ENCODE measurements around the gene WDR43.
"Not testable (repeated sequence)": the region's sequence is repeated elsewhere in the genome, so short reads cannot be mapped to it uniquely, and the experiment has no call there.

WDR43 gene

GRCh38 chr2:28970464-28971160 is 76.1 kb downstream of the WDR43 start:
- Histone ChIP-seq H3K27me3 (ENCODE audit: control insufficient read depth, insufficient read depth, low read length) (no peaks in the 10 kb centered on the region), H3K4me1 (ENCODE audit: control insufficient read depth, insufficient read depth, low read length) (no peaks in the 10 kb centered on the region; the same call in 1 of the 2 replicates), H3K9me3 (ENCODE audit: control insufficient read depth, insufficient read depth, low read depth, low read length) (peaks cover 2% of the 10 kb centered on the region; the same call in 1 of the 2 replicates), H3K4me3 (ENCODE audit: low read depth, low read length) (no peak overlapping the region), H3K9ac (ENCODE audit: low read length) (no peak overlapping the region), H3K36me3 (ENCODE audit: control insufficient read depth, insufficient read depth, low read length) (no peaks in the 10 kb centered on the region), H3K27ac (ENCODE audit: low read depth, low read length) (no peak overlapping the region)

GRCh38 chr2:28972778-28973335 is 78.4 kb downstream of the WDR43 start:
- H3K36me3 ChIP-seq (ENCODE audit: control insufficient read depth, insufficient read depth, low read length): no peaks in the 10 kb centered on the region
- no peak overlapping the region for H3K27ac ChIP-seq (ENCODE audit: low read depth, low read length)
- H3K9ac ChIP-seq (ENCODE audit: low read length): no peak overlapping the region
- H3K4me3 ChIP-seq (ENCODE audit: low read depth, low read length): no peak overlapping the region
- H3K27me3 ChIP-seq (ENCODE audit: control insufficient read depth, insufficient read depth, low read length): no peaks in the 10 kb centered on the region
- H3K4me1 ChIP-seq (ENCODE audit: control insufficient read depth, insufficient read depth, low read length): peaks cover 5% of the 10 kb centered on the region; the same call in 1 of the 2 replicates
- peaks cover 2% of the 10 kb centered on the region; the same call in 1 of the 2 replicates for H3K9me3 ChIP-seq (ENCODE audit: control insufficient read depth, insufficient read depth, low read depth, low read length)

- Histone ChIP-seq H3K4me3 (ENCODE audit: low read depth, low read length) (no peak overlapping the region), H3K36me3 (ENCODE audit: control insufficient read depth, insufficient read depth, low read length) (no peaks in the 10 kb centered on the region), H3K9ac (ENCODE audit: low read length) (no peak overlapping the region), H3K9me3 (ENCODE audit: control insufficient read depth, insufficient read depth, low read depth, low read length) (peaks cover 2% of the 10 kb centered on the region; the same call in 1 of the 2 replicates), H3K27me3 (ENCODE audit: control insufficient read depth, insufficient read depth, low read length) (no peaks in the 10 kb centered on the region), H3K27ac (ENCODE audit: low read depth, low read length) (no peak overlapping the region), H3K4me1 (ENCODE audit: control insufficient read depth, insufficient read depth, low read length) (peaks cover 5% of the 10 kb centered on the region; the same call in 1 of the 2 replicates)
Observed at GRCh38 chr2:28974252-28974651, 79.8 kb downstream of the WDR43 start.

- H3K9ac ChIP-seq (ENCODE audit: low read length): no peak overlapping the region
- peaks cover 2% of the 10 kb centered on the region; the same call in 1 of the 2 replicates for H3K9me3 ChIP-seq (ENCODE audit: control insufficient read depth, insufficient read depth, low read depth, low read length)
- H3K27ac ChIP-seq (ENCODE audit: low read depth, low read length): no peak overlapping the region
- H3K36me3 ChIP-seq (ENCODE audit: control insufficient read depth, insufficient read depth, low read length): no peaks in the 10 kb centered on the region
- H3K4me1 ChIP-seq (ENCODE audit: control insufficient read depth, insufficient read depth, low read length): peaks cover 5% of the 10 kb centered on the region; the same call in 1 of the 2 replicates
- H3K4me3 ChIP-seq (ENCODE audit: low read depth, low read length): no peak overlapping the region
- no peaks in the 10 kb centered on the region for H3K27me3 ChIP-seq (ENCODE audit: control insufficient read depth, insufficient read depth, low read length)
Observed at GRCh38 chr2:28975671-28976070, 81.2 kb downstream of the WDR43 start.

- Histone ChIP-seq H3K27ac (ENCODE audit: low read depth, low read length) (no peak overlapping the region), H3K9ac (ENCODE audit: low read length) (no peak overlapping the region), H3K36me3 (ENCODE audit: control insufficient read depth, insufficient read depth, low read length) (no peaks in the 10 kb centered on the region), H3K27me3 (ENCODE audit: control insufficient read depth, insufficient read depth, low read length) (no peaks in the 10 kb centered on the region), H3K4me3 (ENCODE audit: low read depth, low read length) (no peak overlapping the region), H3K9me3 (ENCODE audit: control insufficient read depth, insufficient read depth, low read depth, low read length) (peaks cover 2% of the 10 kb centered on the region; the same call in 1 of the 2 replicates), H3K4me1 (ENCODE audit: control insufficient read depth, insufficient read depth, low read length) (peaks cover 5% of the 10 kb centered on the region; the same call in 1 of the 2 replicates)
Observed at GRCh38 chr2:28976584-28976983, 82.1 kb downstream of the WDR43 start.

- Histone ChIP-seq H3K9me3 (ENCODE audit: control insufficient read depth, insufficient read depth, low read depth, low read length) (peaks cover 2% of the 10 kb centered on the region; the same call in 1 of the 2 replicates), H3K4me1 (ENCODE audit: control insufficient read depth, insufficient read depth, low read length) (peaks cover 5% of the 10 kb centered on the region; the same call in 1 of the 2 replicates), H3K27me3 (ENCODE audit: control insufficient read depth, insufficient read depth, low read length) (no peaks in the 10 kb centered on the region), H3K27ac (ENCODE audit: low read depth, low read length) (no peak overlapping the region), H3K36me3 (ENCODE audit: control insufficient read depth, insufficient read depth, low read length) (no peaks in the 10 kb centered on the region), H3K4me3 (ENCODE audit: low read depth, low read length) (no peak overlapping the region), H3K9ac (ENCODE audit: low read length) (no peak overlapping the region)
Observed at GRCh38 chr2:28977176-28977875, 82.9 kb downstream of the WDR43 start.

GRCh38 chr2:28978001-28978400 is 83.5 kb downstream of the WDR43 start:
- not testable (repeated sequence) for H3K4me3 ChIP-seq (ENCODE audit: low read depth, low read length); H3K9me3 ChIP-seq (ENCODE audit: control insufficient read depth, insufficient read depth, low read depth, low read length); H3K4me1 ChIP-seq (ENCODE audit: control insufficient read depth, insufficient read depth, low read length); H3K27ac ChIP-seq (ENCODE audit: low read depth, low read length); H3K27me3 ChIP-seq (ENCODE audit: control insufficient read depth, insufficient read depth, low read length); H3K36me3 ChIP-seq (ENCODE audit: control insufficient read depth, insufficient read depth, low read length); H3K9ac ChIP-seq (ENCODE audit: low read length)

- Histone ChIP-seq H3K9me3 (ENCODE audit: control insufficient read depth, insufficient read depth, low read depth, low read length) (peaks cover 2% of the 10 kb centered on the region; the same call in 1 of the 2 replicates), H3K27me3 (ENCODE audit: control insufficient read depth, insufficient read depth, low read length) (no peaks in the 10 kb centered on the region), H3K27ac (ENCODE audit: low read depth, low read length) (no peak overlapping the region), H3K9ac (ENCODE audit: low read length) (no peak overlapping the region), H3K4me3 (ENCODE audit: low read depth, low read length) (no peak overlapping the region), H3K36me3 (ENCODE audit: control insufficient read depth, insufficient read depth, low read length) (no peaks in the 10 kb centered on the region), H3K4me1 (ENCODE audit: control insufficient read depth, insufficient read depth, low read length) (peaks cover 5% of the 10 kb centered on the region; the same call in 1 of the 2 replicates)
Observed at GRCh38 chr2:28978606-28979005, 84.1 kb downstream of the WDR43 start.

GRCh38 chr2:28979041-28979440 is 84.6 kb downstream of the WDR43 start:
- Histone ChIP-seq H3K36me3 (ENCODE audit: control insufficient read depth, insufficient read depth, low read length) (no peaks in the 10 kb centered on the region), H3K9me3 (ENCODE audit: control insufficient read depth, insufficient read depth, low read depth, low read length) (peaks cover 2% of the 10 kb centered on the region; the same call in 1 of the 2 replicates), H3K27ac (ENCODE audit: low read depth, low read length) (no peak overlapping the region), H3K27me3 (ENCODE audit: control insufficient read depth, insufficient read depth, low read length) (no peaks in the 10 kb centered on the region), H3K4me3 (ENCODE audit: low read depth, low read length) (no peak overlapping the region), H3K4me1 (ENCODE audit: control insufficient read depth, insufficient read depth, low read length) (peaks cover 5% of the 10 kb centered on the region; the same call in 1 of the 2 replicates), H3K9ac (ENCODE audit: low read length) (no peak overlapping the region)

GRCh38 chr2:28979576-28980366 is 85.3 kb downstream of the WDR43 start:
- no peaks in the 10 kb centered on the region for H3K27me3 ChIP-seq (ENCODE audit: control insufficient read depth, insufficient read depth, low read length)
- no peak overlapping the region for H3K9ac ChIP-seq (ENCODE audit: low read length)
- H3K9me3 ChIP-seq (ENCODE audit: control insufficient read depth, insufficient read depth, low read depth, low read length): no peaks in the 10 kb centered on the region
- H3K4me1 ChIP-seq (ENCODE audit: control insufficient read depth, insufficient read depth, low read length): peaks cover 5% of the 10 kb centered on the region; the same call in 1 of the 2 replicates
- no peak overlapping the region for H3K4me3 ChIP-seq (ENCODE audit: low read depth, low read length)
- H3K36me3 ChIP-seq (ENCODE audit: control insufficient read depth, insufficient read depth, low read length): no peaks in the 10 kb centered on the region
- H3K27ac ChIP-seq (ENCODE audit: low read depth, low read length): no peak overlapping the region
